HG03064 (cell line): Measurements from ENCODE around the gene RHOF.

ENCODE experiments used
- ATAC-seq: cut with Tn5 transposase; IDR thresholded peaks from one replicate; pipeline ENCODE4 v1.9.1; 2021; ENCODE audit warnings: low read depth; ENCODE audit not compliant: unreplicated experiment

Gene RHOF

DNA sequence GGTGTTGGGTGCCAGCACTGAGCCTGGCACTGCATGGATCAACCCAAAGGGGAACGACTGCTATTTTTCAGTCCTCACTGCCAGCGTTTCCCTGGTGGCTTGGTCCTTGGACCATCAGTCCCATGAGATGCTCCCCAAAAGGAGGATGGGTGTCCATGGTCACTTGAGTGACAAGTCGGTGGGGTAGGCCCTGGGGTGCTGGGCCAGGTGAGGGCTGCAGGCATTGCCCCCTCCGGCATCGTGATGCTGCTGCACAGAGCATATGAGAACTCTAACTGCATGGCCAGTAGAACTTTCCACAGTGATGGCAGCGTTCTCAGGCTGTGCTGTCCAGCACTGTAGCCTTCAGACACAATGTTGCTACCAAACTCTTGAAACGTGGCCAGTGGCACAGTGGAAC, 26.6 kb upstream of the RHOF start:
- ATAC-seq = no peak

GRCh38 chr12:121819212-121819949, 25.9 kb upstream of the RHOF start:
- ATAC-seq = no peak

DNA sequence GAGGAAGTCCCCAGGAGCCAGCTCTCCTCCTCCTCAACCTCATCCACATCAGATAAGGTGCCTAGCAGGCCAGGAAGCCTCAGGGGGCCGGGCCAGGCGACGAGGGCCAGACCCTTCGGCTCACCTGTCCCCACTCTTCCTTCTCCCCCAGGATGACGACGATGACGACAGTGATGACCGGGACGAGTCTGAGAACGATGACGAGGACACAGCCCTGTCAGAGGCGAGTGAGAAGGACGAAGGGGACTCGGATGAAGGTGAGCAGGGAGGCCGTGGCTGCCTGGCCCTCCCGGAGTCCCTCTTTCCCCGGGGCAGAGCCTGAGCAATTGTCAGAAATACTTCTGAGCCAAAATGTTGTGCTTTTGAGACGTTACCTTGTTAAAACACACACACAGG, 24.2 kb upstream of the RHOF start:
- ATAC-seq = no peak

- ATAC-seq = no peak
Observed at GRCh38 chr12:121816925-121817647, 23.6 kb upstream of the RHOF start.

DNA sequence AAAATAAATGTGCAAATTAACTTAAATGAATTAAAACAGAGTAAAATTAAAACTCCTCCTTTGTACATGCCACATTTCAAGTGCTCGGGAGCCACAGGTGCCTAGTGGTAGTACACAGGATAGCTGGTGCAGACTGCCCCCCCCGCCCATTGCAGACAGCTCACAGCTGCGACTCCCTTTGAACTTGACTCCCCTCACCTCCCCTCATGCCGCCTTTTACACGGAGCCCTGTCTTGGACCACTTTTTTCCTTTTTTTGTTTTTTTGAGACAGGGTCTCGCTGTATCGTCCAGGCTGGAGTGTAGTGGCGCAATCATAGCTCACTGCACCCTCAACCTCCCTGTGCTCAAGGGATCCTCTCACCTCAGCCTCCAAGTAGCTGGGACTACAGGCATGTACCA, 21.8 kb upstream of the RHOF start:
- ATAC-seq = no peak

DNA sequence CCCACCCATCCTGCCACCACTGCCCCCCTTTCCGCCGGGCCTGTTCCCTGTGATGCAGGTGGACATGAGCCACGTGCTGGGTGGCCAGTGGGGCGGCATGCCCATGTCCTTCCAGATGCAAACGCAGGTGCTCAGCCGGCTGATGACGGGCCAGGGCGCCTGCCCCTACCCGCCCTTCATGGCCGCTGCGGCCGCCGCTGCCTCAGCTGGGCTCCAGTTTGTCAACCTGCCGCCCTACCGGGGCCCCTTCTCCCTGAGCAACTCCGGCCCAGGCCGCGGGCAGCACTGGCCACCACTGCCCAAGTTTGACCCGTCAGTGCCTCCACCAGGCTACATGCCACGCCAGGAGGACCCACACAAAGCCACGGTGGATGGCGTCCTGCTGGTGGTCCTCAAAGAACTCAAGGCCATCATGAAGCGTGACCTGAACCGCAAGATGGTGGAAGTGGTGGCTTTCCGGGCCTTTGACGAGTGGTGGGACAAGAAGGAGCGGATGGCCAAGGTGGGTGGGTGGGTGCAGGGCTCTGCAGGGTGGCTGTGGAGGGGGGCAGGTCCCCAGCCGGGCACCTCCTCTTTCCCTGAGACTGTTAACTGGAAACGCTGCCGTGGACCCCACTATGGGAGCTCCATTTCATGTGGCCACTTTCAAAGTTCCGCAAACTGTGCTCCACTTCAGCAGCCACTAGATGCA, 21.1 kb upstream of the RHOF start:
- no peak for ATAC-seq

- ATAC-seq = no peak
Observed at GRCh38 chr12:121813951-121814350, 20.5 kb upstream of the RHOF start.

DNA sequence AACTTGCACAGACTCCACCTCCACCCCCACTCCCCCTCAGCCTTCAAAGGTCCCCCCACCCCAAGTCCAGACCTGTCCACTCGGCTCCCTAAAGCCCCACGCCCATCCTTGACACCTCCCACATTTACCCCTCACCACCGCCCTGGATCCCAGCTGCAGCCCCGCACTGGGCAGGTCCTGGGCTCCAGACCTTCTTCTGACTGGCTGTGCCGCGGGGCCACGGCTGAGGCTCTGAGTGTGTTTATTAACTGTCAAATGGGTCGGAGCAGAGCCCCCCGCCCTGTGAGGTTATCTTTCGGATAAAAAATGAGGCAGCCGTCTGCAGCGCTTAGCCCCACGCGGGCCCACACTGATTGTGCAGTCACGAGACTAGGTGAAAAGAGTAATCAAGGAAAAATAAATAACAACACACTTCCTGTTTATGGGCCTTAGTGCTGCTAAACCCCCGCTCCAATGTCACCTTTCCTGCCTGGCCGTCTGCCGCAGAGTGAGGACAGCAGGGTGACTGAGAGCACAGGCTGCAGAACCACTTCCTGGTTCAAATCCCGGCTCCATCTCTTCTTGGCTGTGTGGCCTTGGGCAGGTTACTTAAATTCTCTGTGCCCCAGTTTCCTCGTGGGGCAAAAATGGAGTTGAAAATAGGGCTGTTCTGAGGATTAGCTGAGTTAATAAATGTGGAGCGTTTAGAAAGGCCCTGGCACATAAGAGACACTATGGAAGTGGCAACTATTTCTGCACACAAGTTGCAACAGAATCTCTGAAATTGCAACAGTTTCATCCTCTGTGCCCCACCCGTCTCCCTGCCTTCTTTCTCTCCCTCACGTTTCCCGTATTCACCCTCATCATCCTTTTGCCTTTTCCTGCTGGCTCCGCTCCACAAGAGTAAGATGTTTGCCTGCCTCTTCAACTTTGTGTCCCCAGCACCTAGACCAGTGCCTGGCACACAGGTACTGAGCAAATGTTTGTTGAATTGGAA, 19.7 kb upstream of the RHOF start:
- no peak for ATAC-seq

DNA sequence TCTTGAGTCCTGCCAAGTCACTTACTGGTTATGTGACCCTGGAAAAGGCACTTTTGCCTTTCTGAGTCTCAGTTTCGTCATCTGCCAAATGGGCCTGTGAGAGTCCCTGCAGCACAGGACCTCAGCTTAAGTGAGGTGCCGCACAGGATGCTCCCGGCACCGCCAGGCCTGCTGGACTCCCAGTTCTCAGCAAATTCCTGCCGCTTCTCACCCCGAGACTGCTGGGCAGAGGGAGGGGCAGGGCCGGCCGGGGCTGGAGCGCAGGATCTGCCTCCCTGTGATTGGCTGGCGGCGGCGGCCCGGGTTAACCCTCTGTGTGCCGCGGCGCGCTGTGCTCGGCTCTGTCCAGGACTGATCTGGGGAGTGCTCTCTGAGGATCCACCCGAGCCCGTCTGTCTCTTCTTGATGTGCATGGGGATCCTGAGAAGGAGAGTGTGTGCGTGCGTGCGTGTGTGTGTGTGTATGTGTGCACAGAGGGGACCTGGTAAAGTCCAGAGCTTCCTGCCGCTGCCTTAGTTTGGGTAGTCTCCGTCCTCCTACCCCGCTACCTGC, 18.9 kb upstream of the RHOF start:
- no peak for ATAC-seq

DNA sequence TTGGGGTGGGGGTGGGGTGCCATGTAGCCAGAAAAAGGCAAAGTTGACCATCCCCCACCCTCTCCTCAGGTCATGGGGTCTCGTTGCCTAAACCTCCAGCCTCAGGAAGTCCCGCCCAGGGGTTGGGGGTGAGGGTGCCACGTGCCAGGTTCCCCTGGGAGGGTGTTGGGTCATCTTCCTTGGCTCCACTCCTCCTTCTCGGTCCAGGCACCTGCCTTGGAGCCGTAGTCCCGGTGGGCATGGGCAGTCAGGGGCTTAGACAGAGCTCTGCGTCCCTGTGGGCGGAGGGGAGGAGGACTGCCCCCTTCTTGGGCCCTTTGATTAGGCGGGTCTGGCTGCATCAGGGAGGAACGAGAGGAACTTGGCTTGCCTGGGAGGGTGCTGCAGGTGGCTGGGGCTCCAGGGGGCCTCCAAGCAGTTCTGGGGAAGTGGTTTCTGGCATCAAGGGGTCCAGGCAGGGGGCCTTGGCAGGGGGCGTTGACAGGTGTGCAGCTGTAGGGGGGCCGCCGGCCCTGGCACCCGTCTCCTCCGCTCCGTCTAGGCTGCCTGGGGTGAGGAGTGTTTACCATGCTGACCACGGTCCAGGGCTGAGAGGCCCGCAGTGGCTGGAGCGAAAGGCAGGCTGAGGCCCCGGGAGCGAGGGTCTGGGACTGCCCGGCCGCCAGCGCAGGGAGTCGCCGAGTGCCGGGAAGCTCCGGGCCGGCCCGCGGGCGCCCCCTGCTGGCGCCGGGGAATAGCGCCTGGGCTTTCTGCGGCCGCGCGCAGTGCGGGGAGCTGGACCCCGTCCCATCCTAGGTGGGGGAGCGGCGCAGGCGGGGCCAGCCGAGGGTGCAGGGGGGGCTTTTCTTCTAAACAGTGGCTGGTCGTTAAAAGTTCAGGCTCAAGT, 18.2 kb upstream of the RHOF start:
- ATAC-seq = no peak

DNA sequence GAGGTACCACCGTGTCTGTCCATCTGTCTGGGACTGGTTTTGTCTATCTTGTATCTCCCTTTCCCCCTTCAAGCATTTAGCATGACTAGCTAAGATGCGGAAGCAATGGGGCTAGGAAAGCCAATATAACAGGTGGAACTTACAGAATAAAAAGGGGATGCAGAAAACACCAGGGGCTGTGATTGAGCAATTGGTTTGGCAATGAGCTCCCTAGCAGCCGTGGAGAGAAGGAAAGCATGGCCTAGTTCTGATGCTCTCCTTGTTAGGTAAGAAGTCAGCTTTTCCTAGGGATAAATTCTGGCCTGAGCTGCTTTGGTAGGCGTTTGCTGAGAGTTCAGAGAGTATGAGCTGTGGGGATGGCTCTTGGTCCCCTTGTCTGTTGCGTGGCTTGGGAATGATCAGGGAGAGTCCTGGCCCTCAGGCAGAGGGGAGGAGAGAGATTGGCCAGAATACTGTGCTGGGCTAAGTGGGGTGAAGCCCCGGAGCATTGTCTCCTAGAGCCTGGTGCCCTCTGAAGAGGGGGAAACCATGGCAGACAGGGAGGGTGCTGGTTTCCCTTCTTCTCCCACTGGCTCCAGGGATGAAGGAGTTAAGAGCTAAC, 17.4 kb upstream of the RHOF start:
- ATAC-seq = no peak

DNA sequence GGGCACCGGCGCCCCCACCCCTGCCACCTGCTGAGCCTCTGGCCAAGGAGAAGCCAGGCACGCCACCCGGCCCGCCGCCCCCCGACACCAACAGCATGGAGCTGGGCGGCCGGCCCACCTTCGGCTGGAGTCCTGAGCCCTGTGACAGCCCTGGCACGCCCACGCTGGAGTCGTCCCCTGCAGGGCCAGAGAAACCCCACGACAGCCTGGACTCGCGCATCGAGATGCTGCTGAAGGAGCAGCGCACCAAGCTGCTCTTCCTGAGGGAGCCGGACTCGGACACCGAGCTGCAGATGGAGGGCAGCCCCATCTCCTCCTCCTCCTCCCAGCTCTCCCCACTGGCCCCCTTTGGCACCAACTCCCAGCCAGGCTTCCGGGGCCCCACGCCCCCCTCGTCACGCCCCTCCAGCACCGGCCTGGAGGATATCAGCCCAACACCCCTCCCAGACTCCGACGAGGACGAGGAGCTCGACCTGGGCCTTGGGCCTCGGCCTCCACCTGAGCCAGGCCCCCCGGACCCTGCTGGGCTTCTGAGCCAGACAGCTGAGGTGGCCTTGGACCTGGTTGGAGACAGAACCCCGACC, 16.8 kb upstream of the RHOF start:
- no peak for ATAC-seq

GRCh38 chr12:121809712-121810116, 16.2 kb upstream of the RHOF start:
- no peak for ATAC-seq

DNA sequence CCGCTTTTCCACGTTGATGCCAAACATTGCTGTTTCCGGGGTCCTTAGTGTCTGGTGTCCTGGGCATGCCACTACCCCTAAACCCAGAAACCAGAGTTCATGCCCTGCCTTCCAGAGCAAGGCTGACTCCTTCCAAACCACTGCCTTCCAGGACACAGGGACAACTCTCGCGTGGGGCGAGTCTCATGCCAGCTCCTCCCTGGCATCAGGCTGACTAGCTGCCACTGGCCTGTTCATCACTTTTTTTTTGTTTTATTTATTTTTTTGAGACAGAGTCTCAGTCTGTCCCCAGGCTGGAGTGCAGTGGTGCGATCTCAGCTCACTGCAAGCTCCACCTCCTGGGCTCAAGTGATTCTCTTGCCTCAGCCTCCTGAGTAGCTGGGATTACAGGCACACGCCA, 15.1 kb upstream of the RHOF start:
- no peak for ATAC-seq

DNA sequence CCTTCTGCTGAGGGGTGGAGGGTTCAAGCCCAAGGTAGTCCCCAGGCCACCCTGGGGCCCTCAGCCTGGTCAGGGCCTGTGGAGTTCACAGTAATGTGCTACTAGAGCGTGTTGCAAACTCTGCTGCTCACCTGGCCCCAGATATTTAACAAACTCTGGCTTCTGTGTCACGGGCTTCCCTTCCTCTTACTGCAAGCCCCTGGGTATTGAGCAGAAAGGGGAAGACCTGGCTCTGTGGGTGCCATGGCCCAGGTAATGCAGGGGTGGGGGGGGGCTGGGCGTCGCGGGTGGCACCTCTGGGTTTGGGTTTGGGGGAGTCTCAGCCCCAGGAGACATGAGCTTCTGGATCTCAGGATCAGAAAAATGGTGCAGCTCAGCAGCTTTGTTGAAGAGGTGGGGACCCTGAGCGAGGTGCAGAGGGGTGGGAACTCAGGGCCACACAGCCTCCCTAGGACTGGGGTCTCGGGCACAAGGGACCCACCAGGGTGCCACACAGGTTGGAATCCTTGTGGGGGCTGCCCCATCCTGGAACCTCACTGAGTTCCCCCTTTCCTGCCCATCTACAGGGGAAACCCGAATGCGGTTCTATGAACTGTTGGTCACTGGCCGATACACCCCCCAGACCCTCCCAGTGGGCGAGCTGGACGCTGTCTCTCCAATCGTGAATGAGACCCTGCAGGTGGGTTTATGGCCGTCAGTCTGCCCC, 14.3 kb upstream of the RHOF start:
- no peak for ATAC-seq

DNA sequence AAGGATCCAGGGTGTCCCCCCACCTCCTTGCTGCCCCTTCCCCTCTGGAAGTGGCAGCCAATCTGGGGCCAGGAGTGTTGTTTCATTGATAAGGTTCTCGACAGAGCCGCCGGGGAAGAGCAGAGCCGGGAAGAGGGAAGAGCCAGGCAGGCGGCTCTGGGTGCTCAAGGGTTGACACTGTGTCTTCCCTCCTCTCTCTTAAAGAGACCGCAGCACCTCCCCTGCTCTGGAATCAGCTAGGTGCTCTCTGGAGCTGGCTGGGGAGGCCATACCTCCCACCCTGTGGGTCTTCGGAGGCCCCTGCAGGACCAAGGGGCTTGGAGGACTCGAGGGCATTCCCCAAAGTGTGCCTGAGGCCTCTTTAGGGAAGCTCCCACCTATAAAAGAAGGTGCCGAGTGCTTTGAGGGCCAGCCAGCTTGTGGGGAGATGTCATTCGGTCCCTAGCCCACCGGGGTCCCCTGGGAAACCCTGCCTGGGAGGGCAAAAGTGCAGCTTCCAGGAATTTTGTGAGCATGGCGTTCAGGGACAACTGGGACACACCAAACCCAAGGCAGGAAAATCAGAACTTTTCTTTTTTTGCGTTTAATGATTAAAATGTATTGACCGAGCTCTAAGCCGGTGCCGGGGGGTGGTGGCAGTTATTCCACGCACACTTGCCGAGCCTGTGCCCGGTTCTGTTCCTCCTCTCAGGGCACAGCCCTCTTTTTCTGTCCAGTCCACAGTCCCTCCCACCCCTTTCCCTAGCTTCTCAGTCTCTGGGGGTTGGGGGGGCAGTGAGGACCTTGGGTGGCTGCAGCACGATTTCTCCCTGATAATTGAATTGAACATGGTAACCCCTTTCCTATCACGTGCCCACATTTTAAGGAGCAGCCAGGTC, 13.3 kb upstream of the RHOF start:
- no peak for ATAC-seq

GRCh38 chr12:121806009-121806545, 12.6 kb upstream of the RHOF start:
- ATAC-seq = no peak
